Measurements from ENCODE around the gene SUPT20HL1. TPM values are rescaled to one million over a fixed set of nuclear protein-coding genes. Genes with fewer than 3 reads are reported as not detected.

SUPT20HL1 gene
- total and polyA plus RNA-seq, 8 donors, result not detected

DNA sequence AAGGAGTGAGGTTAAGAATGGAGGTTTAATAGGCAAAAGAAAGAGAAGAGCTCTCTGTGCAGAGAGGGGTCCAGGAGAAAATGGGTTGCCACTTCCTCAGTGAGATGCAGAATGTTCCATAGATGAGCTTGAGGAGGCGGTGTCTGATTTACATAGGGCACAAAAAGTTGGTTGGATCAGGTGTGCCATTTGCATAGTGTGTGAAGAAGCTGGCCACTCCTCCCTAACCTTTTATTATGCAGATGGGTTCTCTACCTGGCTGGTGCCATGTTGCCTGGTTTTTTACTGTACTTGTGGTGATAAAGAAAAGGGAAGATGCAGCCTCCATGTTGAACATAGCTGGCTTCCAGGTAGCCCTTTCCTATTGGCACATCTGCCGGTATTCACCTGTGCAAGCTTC is 27.3 kb downstream of the SUPT20HL1 start:
- Histone ChIP-seq H3K9me3 (no peaks in the 10 kb centered on the region), H3K27ac (no peak overlapping the region)
- 59 to 91% (median 77%) methylated on average over 2 of the region's 2 CpGs for WGBS, 5 donors

DNA sequence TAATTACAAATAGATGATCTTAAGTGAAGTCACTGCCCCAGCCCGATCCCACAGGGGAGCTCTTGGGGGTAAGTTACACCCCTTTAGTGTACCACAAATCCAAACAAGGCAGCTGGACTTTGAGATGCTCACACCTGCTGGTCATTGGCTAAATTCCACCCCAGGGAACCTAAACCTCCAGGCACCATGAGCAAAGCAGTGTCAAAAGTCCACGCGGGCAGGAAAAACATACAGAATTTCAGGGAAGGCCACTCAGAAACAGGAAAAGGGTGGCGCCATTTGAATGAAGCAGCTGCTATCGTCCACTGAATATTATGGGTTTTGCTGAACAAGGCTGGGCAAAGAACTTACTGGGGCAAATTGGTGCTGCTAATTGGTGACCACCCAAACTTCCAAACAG is 30.9 kb downstream of the SUPT20HL1 start:
- H3K4me3 ChIP-seq, result no peak overlapping the region
- intact Hi-C loops (cut with DNase I; ENCODE audit: low total_unique reads), result loop anchor here (10.0 kb wide), 1 partner anchor 113 kb away; no protein-coding TSS in a partner anchor
- TF ChIP-seq POLR2AphosphoS5 (IDR thresholded peaks at IDR 0.05) (no peak), EP300 (IDR thresholded peaks at IDR 0.05) (no peak), POLR2A (IDR thresholded peaks at IDR 0.05) (no peak)
- TF ChIP-seq, protein P1, sequence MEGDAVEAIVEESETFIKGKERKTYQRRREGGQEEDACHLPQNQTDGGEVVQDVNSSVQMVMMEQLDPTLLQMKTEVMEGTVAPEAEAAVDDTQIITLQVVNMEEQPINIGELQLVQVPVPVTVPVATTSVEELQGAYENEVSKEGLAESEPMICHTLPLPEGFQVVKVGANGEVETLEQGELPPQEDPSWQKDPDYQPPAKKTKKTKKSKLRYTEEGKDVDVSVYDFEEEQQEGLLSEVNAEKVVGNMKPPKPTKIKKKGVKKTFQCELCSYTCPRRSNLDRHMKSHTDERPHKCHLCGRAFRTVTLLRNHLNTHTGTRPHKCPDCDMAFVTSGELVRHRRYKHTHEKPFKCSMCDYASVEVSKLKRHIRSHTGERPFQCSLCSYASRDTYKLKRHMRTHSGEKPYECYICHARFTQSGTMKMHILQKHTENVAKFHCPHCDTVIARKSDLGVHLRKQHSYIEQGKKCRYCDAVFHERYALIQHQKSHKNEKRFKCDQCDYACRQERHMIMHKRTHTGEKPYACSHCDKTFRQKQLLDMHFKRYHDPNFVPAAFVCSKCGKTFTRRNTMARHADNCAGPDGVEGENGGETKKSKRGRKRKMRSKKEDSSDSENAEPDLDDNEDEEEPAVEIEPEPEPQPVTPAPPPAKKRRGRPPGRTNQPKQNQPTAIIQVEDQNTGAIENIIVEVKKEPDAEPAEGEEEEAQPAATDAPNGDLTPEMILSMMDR (IDR thresholded peaks at IDR 0.05), result no peak
- no peak for DNase-seq
- H3K36me3 ChIP-seq, result no peaks in the 10 kb centered on the region
- peaks cover 0 to 4% (median 0%) of the 10 kb centered on the region in 4 donors for H3K4me1 ChIP-seq
- no peak overlapping the region for H3K27ac ChIP-seq
- H3K27me3 ChIP-seq, result peaks cover 0 to 23% (median 0%) of the 10 kb centered on the region in 3 donors
- WGBS, 5 donors, result 47 to 62% (median 53%) methylated on average over 4 to 5 of the region's 5 CpGs
- no peaks in the 10 kb centered on the region for H3K9me3 ChIP-seq

More for the DNA sequence above, 27.3 kb downstream of the SUPT20HL1 start:
- H3K4me3 ChIP-seq, result no peak overlapping the region
- no peaks in the 10 kb centered on the region for H3K4me1 ChIP-seq
- H3K27me3 ChIP-seq, result peaks cover 0 to 23% (median 0%) of the 10 kb centered on the region in 3 donors
- no peaks in the 10 kb centered on the region for H3K36me3 ChIP-seq
- DNase-seq, result no peak
- intact Hi-C loops (cut with DNase I; ENCODE audit: low total_unique reads), result no loop called here
- TF ChIP-seq, protein P1 (IDR thresholded peaks at IDR 0.05), result no peak
- TF ChIP-seq POLR2AphosphoS5 (IDR thresholded peaks at IDR 0.05) (no peak), EP300 (IDR thresholded peaks at IDR 0.05) (no peak), POLR2A (IDR thresholded peaks at IDR 0.05) (no peak)

DNA sequence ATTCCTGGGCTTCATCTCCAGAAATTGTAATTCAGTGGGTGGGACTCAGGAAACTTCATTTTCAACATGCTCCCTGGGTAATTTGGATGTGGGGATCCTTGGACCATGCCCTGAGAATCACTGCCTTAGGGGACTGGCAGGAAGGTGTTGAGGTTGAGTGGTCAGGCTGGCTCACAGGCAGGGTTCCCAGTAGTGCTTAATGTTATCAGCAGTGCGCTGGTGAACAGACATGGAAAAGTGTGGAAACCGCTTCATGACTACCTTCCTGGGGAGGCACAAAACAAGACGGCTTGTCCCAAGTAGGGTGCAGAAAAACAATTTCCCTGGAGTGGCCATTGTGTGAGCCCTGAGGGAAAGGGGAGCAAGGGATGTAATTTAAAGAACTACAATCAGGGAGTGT is 31.4 kb downstream of the SUPT20HL1 start:
- intact Hi-C loops (cut with DNase I; ENCODE audit: low total_unique reads), result loop anchor here (10.0 kb wide), 1 partner anchor 113 kb away; no protein-coding TSS in a partner anchor
- no peak overlapping the region for H3K27ac ChIP-seq
- no peak for TF ChIP-seq POLR2A (IDR thresholded peaks at IDR 0.05)
- no peak for TF ChIP-seq EP300 (IDR thresholded peaks at IDR 0.05)
- TF ChIP-seq, protein P1 (IDR thresholded peaks at IDR 0.05), result no peak
- no peak for TF ChIP-seq POLR2AphosphoS5 (IDR thresholded peaks at IDR 0.05)
- no peaks in the 10 kb centered on the region for H3K36me3 ChIP-seq
- H3K27me3 ChIP-seq, result peaks cover 0 to 23% (median 0%) of the 10 kb centered on the region in 3 donors
- no peaks in the 10 kb centered on the region for H3K9me3 ChIP-seq
- 55 to 70% (median 61%) methylated on average over 3 of the region's 3 CpGs for WGBS, 5 donors
- H3K4me3 ChIP-seq, result no peak overlapping the region
- peaks cover 0 to 8% (median 0%) of the 10 kb centered on the region in 4 donors for H3K4me1 ChIP-seq
- DNase-seq, result no peak

DNA sequence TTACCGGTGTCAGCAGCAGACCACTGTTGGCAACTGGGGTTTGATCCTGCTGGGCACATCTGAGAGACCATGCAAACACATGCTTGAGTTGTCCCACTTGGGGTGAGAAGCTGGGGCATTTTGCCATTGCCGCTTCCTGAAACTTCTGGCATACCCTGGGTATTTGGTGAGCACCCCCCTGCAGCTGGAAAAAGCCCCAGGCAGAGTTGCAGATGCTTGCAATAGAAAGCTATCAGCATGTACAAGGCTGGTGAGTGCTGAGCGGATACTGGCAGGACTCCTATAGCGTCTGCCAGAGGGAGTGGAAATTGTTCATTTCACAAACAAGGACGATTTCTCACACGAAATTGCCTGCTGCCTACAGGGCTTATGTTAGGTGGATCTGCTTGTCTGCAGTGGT is 32.3 kb downstream of the SUPT20HL1 start:
- Histone ChIP-seq H3K27ac (no peak overlapping the region), H3K36me3 (no peaks in the 10 kb centered on the region), H3K9me3 (no peaks in the 10 kb centered on the region), H3K27me3 (peaks cover 0 to 23% (median 0%) of the 10 kb centered on the region in 3 donors), H3K4me3 (no peak overlapping the region), H3K4me1 (peaks cover 0 to 8% (median 0%) of the 10 kb centered on the region in 4 donors)
- WGBS, 5 donors, result 36 to 69% (median 46%) methylated on average over 6 of the region's 6 CpGs
- intact Hi-C loops (cut with DNase I; ENCODE audit: low total_unique reads), result loop anchor here (10.0 kb wide), 1 partner anchor 112 kb away; no protein-coding TSS in a partner anchor
- no peak for DNase-seq
- no peak for TF ChIP-seq EP300 (IDR thresholded peaks at IDR 0.05)
- TF ChIP-seq, protein P1 (IDR thresholded peaks at IDR 0.05), result no peak
- no peak for TF ChIP-seq POLR2A (IDR thresholded peaks at IDR 0.05)
- no peak for TF ChIP-seq POLR2AphosphoS5 (IDR thresholded peaks at IDR 0.05)
